Skeletal muscle satellite cell (primary cell): ENCODE measurements around the gene RBL1. TPM values are rescaled to one million over a fixed set of nuclear protein-coding genes. Genes with fewer than 3 reads are reported as not detected.
"Not testable (repeated sequence)": the region's sequence is repeated elsewhere in the genome, so short reads cannot be mapped to it uniquely, and the experiment has no call there.

Source experiments
- H3K27me3 ChIP-seq: 2 replicates; pipeline ENCODE4 v1.7.0; 2013; ENCODE audit warnings: low read length; ENCODE audit not compliant: control insufficient read depth, insufficient read depth
- H3K36me3 ChIP-seq: 2 replicates; pipeline ENCODE4 v1.7.0; 2013; ENCODE audit warnings: mild to moderate bottlenecking, control low read depth, low read length; ENCODE audit not compliant: insufficient read depth
- H3K4me1 ChIP-seq: 2 replicates; pipeline ENCODE4 v1.7.0; 2013; ENCODE audit warnings: low read length; ENCODE audit not compliant: control insufficient read depth, insufficient read depth
- H3K4me2 ChIP-seq: 2 replicates; pipeline ENCODE4 v1.7.0; 2013; ENCODE audit warnings: mild to moderate bottlenecking, low read length
- H3K4me3 ChIP-seq: 2 replicates; pipeline ENCODE4 v1.7.0; 2013; ENCODE audit warnings: low read length
- H3K9ac ChIP-seq: 2 replicates; pipeline ENCODE4 v1.7.0; 2013; ENCODE audit warnings: mild to moderate bottlenecking, low read depth, low read length, moderate library complexity
- H3K9me3 ChIP-seq: replicated peaks from 2 replicates; pipeline ENCODE4 v1.7.0; 2013; ENCODE audit warnings: mild to moderate bottlenecking, control low read depth, low read length
- total RNA-seq: library from RNA; depleted of rRNA; stranded (reverse); fragments of >200 nt; gene quantifications from 2 replicates; pipeline ENCODE4 v1.2.3, GENCODE V29; 2012; rRNA removed

RBL1 gene, protein sequence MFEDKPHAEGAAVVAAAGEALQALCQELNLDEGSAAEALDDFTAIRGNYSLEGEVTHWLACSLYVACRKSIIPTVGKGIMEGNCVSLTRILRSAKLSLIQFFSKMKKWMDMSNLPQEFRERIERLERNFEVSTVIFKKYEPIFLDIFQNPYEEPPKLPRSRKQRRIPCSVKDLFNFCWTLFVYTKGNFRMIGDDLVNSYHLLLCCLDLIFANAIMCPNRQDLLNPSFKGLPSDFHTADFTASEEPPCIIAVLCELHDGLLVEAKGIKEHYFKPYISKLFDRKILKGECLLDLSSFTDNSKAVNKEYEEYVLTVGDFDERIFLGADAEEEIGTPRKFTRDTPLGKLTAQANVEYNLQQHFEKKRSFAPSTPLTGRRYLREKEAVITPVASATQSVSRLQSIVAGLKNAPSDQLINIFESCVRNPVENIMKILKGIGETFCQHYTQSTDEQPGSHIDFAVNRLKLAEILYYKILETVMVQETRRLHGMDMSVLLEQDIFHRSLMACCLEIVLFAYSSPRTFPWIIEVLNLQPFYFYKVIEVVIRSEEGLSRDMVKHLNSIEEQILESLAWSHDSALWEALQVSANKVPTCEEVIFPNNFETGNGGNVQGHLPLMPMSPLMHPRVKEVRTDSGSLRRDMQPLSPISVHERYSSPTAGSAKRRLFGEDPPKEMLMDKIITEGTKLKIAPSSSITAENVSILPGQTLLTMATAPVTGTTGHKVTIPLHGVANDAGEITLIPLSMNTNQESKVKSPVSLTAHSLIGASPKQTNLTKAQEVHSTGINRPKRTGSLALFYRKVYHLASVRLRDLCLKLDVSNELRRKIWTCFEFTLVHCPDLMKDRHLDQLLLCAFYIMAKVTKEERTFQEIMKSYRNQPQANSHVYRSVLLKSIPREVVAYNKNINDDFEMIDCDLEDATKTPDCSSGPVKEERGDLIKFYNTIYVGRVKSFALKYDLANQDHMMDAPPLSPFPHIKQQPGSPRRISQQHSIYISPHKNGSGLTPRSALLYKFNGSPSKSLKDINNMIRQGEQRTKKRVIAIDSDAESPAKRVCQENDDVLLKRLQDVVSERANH
- 9.9 and 10.0 TPM in 2 replicates for total RNA-seq

DNA sequence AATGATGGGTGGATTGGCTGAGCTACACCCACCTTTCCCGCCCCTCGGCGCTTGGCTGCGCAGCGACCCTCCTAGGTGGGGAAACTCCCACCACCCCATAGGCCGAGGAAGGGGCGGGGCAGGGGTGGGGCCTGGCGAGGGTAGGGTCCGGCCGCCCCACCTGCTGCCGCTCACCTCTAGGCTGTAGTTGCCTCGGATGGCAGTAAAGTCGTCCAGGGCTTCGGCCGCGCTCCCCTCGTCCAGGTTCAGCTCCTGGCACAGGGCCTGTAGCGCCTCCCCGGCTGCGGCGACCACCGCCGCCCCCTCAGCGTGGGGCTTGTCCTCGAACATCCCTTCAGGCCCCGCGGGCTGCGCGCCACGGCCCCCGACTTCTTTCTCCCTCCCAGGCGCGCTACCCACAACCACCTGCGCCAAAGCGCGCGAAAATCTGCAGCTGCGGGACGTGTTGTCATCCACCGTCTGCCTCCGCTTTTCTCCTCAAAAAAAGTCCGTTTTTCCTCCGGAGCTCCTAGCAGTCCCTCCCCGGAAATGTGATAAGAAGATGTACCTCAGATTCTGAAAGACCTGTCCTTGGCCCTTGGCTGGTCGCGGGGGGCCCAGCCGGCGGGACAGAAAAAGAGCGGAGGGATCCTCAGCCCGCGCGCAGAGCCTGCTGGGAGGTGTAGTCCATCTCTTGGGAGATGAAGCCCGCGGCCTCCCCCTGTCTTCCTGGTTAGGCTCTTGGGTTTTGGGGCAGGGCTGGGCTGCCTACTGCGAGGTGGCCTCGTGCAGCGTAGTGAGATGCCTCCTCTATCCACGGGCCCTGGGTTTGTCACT, at the start of gene RBL1:
Gene RBL1 (minus strand): TSS at position 399 of the 816 bp plus-strand sequence. CDS start 69 bp downstream, at position 330.
- peak within 1 kb of the TSS; percentile 91 for H3K4me2 ChIP-seq
- peak within 1 kb of the TSS; percentile 95 for H3K4me3 ChIP-seq
- no peaks in the 10 kb centered on the region for H3K27me3 ChIP-seq
- peak within 1 kb of the TSS; percentile 93 for H3K9ac ChIP-seq
- H3K36me3 ChIP-seq = no peaks in the 10 kb centered on the region
- peaks cover 12% of the 10 kb centered on the region for H3K4me1 ChIP-seq
- H3K9me3 ChIP-seq = no peaks in the 10 kb centered on the region

DNA sequence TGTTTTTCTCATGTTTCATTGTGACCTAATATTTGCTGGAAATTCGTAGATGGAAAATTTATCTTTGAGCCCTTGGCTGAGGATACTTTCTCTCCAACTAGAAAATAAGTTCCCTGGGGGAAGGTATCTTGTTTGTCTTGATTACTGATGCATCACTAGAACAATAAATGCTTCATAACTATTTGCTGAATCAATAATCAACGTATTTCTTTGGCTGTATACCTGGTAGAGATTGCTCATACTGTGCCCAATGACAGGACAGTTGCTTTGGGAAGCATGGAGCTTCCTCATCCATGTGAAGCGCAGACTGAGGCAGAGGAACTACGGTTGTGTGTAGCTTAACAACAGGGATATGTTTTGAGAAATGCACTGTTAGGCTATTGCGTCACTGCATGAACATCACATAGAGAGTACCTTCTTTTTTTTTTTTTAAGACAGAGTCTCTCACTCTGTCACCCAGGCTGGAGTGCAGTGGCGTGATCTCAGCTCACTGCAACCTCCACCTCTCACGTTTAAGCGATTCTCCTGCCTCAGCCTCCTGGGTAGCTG, 49.1 kb upstream of the RBL1 start:
- Histone ChIP-seq H3K36me3 (no peaks in the 10 kb centered on the region), H3K4me1 (no peaks in the 10 kb centered on the region), H3K9ac (no peak overlapping the region), H3K9me3 (no peaks in the 10 kb centered on the region), H3K4me3 (no peak overlapping the region), H3K27me3 (no peaks in the 10 kb centered on the region), H3K4me2 (no peak overlapping the region)

DNA sequence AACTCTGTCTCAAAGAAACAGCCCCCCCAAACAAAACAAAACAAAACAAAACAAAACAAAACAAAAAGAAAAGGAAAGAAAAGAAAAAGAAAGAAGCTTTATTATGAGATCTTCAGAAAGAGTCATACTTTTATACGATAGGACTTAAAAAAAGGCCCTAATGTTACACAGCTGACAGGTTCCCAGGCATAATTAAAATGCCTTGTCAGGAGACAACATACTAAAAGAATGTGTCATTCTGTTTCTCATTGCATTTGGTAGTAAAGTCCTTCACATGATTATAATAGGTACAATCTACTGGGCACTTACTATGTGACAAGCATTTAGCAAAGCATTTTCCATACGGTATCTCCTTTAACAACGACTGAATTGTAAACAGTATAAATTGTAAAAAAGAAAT, 46.9 kb upstream of the RBL1 start:
- H3K4me3 ChIP-seq = no peak overlapping the region

DNA sequence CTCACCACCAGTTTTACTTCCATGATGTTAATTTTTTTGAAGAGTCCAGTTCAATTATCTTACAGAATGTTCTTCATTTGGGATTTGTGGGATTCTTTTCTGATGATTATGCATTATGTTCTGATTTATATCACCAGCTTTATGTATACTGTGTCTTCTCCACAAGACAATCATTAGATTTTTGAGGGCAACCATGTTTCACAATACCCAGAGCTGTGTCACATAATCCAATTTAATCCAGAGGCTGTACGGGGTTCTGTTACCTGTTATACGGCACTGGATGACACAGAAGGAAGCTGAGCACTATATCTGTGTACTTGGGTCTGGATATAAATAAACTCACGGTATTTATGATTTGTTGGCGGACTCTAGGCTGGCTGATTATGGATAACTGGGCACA, 41.8 kb upstream of the RBL1 start:
- H3K27me3 ChIP-seq = peaks cover 9% of the 10 kb centered on the region
- no peaks in the 10 kb centered on the region for H3K4me1 ChIP-seq
- H3K4me3 ChIP-seq = no peak overlapping the region
- H3K9me3 ChIP-seq = no peaks in the 10 kb centered on the region
- no peak overlapping the region for H3K4me2 ChIP-seq
- no peak overlapping the region for H3K9ac ChIP-seq
- no peaks in the 10 kb centered on the region for H3K36me3 ChIP-seq

More for the DNA sequence above, 46.9 kb upstream of the RBL1 start:
- no peaks in the 10 kb centered on the region for H3K36me3 ChIP-seq
- H3K9ac ChIP-seq = no peak overlapping the region
- no peaks in the 10 kb centered on the region for H3K4me1 ChIP-seq
- no peak overlapping the region for H3K4me2 ChIP-seq
- no peaks in the 10 kb centered on the region for H3K9me3 ChIP-seq
- no peaks in the 10 kb centered on the region for H3K27me3 ChIP-seq

DNA sequence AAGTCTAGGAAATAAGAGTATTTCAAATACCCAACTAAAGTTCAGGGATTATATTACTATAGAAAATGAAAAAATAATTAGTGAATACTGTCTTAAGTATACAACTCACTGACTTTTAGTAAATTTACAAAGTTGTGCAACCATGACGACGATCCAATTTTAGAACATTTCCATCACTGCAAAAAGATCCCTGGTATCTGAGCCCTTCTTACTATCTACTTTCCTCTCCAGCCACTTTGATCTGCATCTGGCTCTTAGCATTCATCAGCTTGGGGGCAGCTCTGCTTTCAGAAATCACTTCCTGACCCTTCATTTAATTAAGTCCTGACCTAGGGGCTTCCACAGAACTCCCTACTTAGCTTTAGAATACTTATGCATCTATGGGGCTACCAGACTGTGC, 38.2 kb upstream of the RBL1 start:
- Histone ChIP-seq H3K9ac (no peak overlapping the region), H3K4me3 (no peak overlapping the region), H3K27me3 (peaks cover 16% of the 10 kb centered on the region), H3K4me2 (no peak overlapping the region), H3K36me3 (no peaks in the 10 kb centered on the region), H3K4me1 (no peaks in the 10 kb centered on the region), H3K9me3 (no peaks in the 10 kb centered on the region)

DNA sequence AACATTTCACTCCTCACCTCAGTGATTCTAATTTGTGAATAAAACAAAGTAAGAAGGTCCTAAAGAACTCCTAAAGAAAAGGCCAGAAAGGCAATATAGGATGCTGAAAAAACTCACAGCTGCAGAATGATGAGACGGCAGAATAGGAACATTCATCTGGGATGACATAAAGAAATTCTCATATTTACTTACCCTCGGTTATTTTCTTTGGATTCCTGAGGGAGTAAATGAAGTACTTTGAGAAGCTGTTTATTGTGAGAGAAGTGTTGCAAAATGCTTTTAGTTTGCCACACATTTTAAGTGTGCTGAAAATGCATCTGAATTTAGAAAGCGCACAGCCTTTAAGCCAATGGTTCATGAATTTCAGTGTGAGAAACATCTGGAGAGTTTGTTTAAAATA, 35.7 kb upstream of the RBL1 start:
- no peak overlapping the region for H3K4me3 ChIP-seq
- no peak overlapping the region for H3K4me2 ChIP-seq
- H3K36me3 ChIP-seq = no peaks in the 10 kb centered on the region
- peaks cover 16% of the 10 kb centered on the region for H3K27me3 ChIP-seq
- H3K4me1 ChIP-seq = no peaks in the 10 kb centered on the region
- H3K9me3 ChIP-seq = no peaks in the 10 kb centered on the region
- H3K9ac ChIP-seq = no peak overlapping the region

DNA sequence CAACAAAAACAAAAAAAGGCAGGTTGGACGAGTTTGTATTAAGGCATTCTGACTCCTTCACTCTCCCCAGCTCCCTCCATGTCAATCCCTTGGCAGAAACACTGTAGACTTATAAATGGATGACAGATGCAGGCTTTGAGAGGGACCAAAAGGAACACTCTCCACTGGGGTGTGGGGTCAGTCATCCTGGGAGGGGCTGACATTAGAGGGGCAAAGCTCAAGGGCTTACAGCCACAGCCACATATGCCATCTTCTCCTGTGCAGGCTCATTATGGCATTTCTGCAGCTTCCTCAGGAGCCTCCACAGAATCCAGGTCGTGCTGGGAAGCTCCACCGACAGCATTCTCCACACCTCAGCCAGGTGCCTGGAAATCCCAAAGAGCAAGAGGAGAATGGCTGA, 33.0 kb upstream of the RBL1 start:
- Histone ChIP-seq H3K36me3 (no peaks in the 10 kb centered on the region), H3K9me3 (no peaks in the 10 kb centered on the region), H3K4me3 (no peak overlapping the region), H3K9ac (no peak overlapping the region), H3K4me2 (no peak overlapping the region), H3K27me3 (peaks cover 16% of the 10 kb centered on the region), H3K4me1 (no peaks in the 10 kb centered on the region)

DNA sequence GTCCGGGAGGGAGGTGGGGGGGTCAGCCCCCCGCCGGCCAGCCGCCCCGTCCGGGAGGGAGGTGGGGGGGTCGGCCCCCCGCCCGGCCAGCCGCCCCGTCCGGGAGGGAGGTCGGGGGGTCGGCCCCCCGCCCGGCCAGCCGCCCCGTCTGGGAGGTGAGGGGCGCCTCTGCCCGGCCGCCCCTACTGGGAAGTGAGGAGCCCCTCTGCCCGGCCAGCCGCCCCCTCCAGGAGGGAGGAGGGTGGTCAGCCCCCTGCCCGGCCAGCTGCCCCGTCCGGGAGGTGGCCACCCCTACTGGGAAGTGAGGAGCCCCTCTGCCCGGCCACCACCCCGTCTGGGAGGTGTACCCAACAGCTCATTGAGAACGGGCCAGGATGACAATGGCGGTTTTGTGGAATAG, 30.5 kb upstream of the RBL1 start:
- H3K36me3 ChIP-seq, H3K27me3 ChIP-seq, H3K9me3 ChIP-seq, H3K4me3 ChIP-seq, H3K4me2 ChIP-seq, H3K9ac ChIP-seq, H3K4me1 ChIP-seq: not testable (repeated sequence)

DNA sequence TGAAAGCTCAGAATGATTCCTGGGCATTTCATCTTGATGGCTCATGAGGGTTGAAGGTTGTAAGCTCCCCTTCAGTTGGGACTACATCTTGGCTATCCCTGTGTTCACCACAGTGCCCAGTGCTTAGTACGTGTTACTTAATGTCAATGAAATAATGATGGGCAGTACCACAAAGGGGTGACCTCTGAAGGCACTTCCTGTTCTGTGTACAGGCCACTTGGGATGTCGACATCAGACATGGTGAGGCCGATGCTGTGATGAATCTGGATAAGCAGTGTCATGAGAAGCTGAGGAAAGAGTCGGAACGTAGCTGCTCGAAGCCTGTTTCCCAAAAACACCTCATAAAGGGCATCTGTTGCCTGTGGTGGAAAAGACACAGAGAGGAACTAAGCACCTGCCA, 27.6 kb upstream of the RBL1 start:
- H3K4me3 ChIP-seq = no peak overlapping the region
- H3K4me2 ChIP-seq = no peak overlapping the region
- H3K36me3 ChIP-seq = no peaks in the 10 kb centered on the region
- H3K9me3 ChIP-seq = no peaks in the 10 kb centered on the region
- no peak overlapping the region for H3K9ac ChIP-seq
- H3K4me1 ChIP-seq = no peaks in the 10 kb centered on the region
- H3K27me3 ChIP-seq = peaks cover 8% of the 10 kb centered on the region

DNA sequence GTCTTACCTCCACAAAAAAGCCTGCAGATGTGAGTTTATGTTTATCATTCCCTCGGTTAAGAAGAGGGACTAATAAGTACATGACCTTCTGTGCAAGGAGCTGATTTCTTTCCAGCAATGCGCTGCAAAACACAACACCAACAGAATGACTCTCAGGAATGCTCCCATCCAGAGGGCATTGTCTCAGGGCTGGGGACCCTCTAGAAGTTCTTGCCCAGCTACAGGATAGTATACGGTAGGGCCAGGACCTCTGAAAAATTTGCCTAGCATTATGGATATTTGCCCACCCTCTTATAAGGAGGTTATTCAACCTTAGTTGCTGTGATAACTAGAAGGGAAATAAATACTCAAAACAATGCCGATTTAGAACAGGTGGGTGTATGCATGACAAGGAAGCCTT, 24.7 kb upstream of the RBL1 start:
- Histone ChIP-seq H3K27me3 (peaks cover 8% of the 10 kb centered on the region), H3K4me1 (no peaks in the 10 kb centered on the region), H3K4me3 (no peak overlapping the region), H3K9ac (no peak overlapping the region), H3K36me3 (no peaks in the 10 kb centered on the region), H3K9me3 (no peaks in the 10 kb centered on the region), H3K4me2 (no peak overlapping the region)
